Smooth muscle cell (in vitro differentiated cells): ENCODE data around the gene RRP8. TPM values are rescaled to one million over a fixed set of nuclear protein-coding genes. Genes with fewer than 3 reads are reported as not detected.
A peak's percentile ranks its signal among the peaks of the same experiment; 100 is the strongest.

Experiments used
- DNase-seq: peaks from one replicate; lab custom pipeline; 2025; ENCODE audit not compliant: unreplicated experiment; lab: John Stamatoyannopoulos, UW
- H2AFZ ChIP-seq: fragments of 200-600 bp; sonication (generic); 2 replicates; pipeline ENCODE4 v1.6.0; 2016; ENCODE audit warnings: antibody characterized with exemption, low read depth, mild to moderate bottlenecking
- H3F3A ChIP-seq: fragments of 200-600 bp; sonication (generic); 2 replicates; pipeline ENCODE4 v1.6.0; 2017; ENCODE audit warnings: antibody characterized with exemption, low read depth
- H3K27ac ChIP-seq: fragments of 200-600 bp; sonication (generic); 2 replicates; pipeline ENCODE4 v1.5.1; 2016; ENCODE audit warnings: low read depth, mild to moderate bottlenecking
- H3K27me3 ChIP-seq: fragments of 200-600 bp; sonication (generic); 2 replicates; pipeline ENCODE4 v1.6.1; 2016; ENCODE audit warnings: low read depth, mild to moderate bottlenecking
- H3K36me3 ChIP-seq: fragments of 200-600 bp; sonication (generic); 2 replicates; pipeline ENCODE4 v1.5.1; 2016; ENCODE audit warnings: low read depth
- H3K4me1 ChIP-seq: fragments of 200-600 bp; sonication (generic); 2 replicates; pipeline ENCODE4 v1.5.1; 2016; ENCODE audit warnings: low read depth
- H3K4me2 ChIP-seq: fragments of 200-600 bp; sonication (generic); 2 replicates; pipeline ENCODE4 v1.6.0; 2016; ENCODE audit warnings: mild to moderate bottlenecking
- H3K4me3 ChIP-seq: fragments of 200-600 bp; sonication (generic); 2 replicates; pipeline ENCODE4 v1.5.1; 2016; ENCODE audit warnings: mild to moderate bottlenecking
- H3K79me2 ChIP-seq: fragments of 200-600 bp; sonication (generic); 2 replicates; pipeline ENCODE4 v1.6.0; 2016; ENCODE audit warnings: low read depth, mild to moderate bottlenecking
- H3K9ac ChIP-seq: fragments of 200-600 bp; sonication (generic); 2 replicates; pipeline ENCODE4 v1.6.0; 2016; ENCODE audit warnings: low read depth
- H3K9me3 ChIP-seq: fragments of 200-600 bp; sonication (generic); replicated peaks from 2 replicates; pipeline ENCODE4 v1.5.1; 2016; ENCODE audit warnings: low read depth
- H4K20me1 ChIP-seq: fragments of 200-600 bp; sonication (generic); 2 replicates; pipeline ENCODE4 v1.6.0; 2016; ENCODE audit warnings: low read depth
- CTCF ChIP-seq: fragments of 200-600 bp; sonication (generic); IDR thresholded peaks from 2 replicates; pipeline ENCODE4 v1.5.1; 2017; ENCODE audit warnings: borderline replicate concordance, mild to moderate bottlenecking, antibody characterized with exemption; ENCODE audit not compliant: insufficient read depth, poor library complexity, severe bottlenecking
- whole genome bisulfite sequencing: methylation state at CpG from one replicate; pipeline ENCODE4 v1.1.7; 2016; ENCODE audit warnings: low lambda C conversion rate; 5-methylcytosine and 5-hydroxymethylcytosine counted together
- polyA plus RNA-seq: library from polyadenylated mRNA; unstranded; fragments of >200 nt; fragmentation: Nextera tagmentation; extraction: Ambion mirVana; gene quantifications from 2 replicates; pipeline ENCODE4 v1.2.1, GENCODE V29; 2016
- total RNA-seq: library from RNA; depleted of rRNA; stranded (reverse); fragments of >200 nt; gene quantifications from 2 replicates; pipeline ENCODE4 v1.2.3, GENCODE V29; 2014

The RRP8 gene
- total and polyA plus RNA-seq, 2 experiments from 2014 or later: 10.2 to 24.9 TPM

DNA sequence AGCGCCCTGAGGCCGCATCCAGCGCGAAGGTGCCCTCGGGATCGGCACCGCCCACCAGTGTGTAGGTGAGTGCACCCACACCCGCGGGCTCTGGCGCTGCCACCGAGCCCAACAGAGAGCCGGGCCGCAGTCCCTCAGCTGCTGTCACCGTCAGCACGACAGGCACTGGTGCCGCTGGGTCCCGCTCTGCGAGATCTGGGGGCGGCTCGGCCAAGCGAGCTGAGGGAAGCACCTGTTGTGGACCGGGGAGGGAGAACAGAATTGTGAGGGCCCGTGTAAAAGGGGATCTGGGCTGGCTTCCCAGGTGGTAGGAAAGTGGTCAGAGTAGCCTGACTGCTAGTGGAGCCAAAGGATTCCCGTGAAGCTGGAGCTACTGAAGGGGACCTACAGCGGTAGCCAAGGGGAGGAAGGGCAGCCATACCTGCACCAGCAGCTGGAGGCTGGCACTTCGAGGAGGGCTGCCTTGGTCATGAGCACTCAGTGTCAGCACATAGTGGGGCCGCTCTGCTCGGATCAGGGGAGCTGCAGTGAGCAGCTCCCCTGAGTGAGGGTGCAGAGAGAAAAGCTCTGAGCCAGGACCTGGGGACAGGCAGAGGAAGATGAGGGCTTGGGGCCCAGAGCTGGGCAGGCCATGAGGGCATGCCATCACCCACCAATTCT is 27.3 kb upstream of the RRP8 start:
- H2AFZ ChIP-seq: no peak overlapping the region
- H3K9me3 ChIP-seq: no peaks in the 10 kb centered on the region
- DNase-seq: no peak
- H4K20me1 ChIP-seq: peaks cover 15% of the 10 kb centered on the region
- H3K4me1 ChIP-seq: no peaks in the 10 kb centered on the region
- no peaks in the 10 kb centered on the region for H3K79me2 ChIP-seq
- H3K27me3 ChIP-seq: no peaks in the 10 kb centered on the region
- no peak overlapping the region for H3K4me3 ChIP-seq
- H3K36me3 ChIP-seq: no peaks in the 10 kb centered on the region
- 59% methylated on average over 28 of the region's 28 CpGs for WGBS
- no peak for TF ChIP-seq CTCF
- H3K27ac ChIP-seq: no peak overlapping the region
- no peak overlapping the region for H3K9ac ChIP-seq
- no peaks in the 10 kb centered on the region for H3F3A ChIP-seq
- peak overlapping the region; percentile 59 for H3K4me2 ChIP-seq

DNA sequence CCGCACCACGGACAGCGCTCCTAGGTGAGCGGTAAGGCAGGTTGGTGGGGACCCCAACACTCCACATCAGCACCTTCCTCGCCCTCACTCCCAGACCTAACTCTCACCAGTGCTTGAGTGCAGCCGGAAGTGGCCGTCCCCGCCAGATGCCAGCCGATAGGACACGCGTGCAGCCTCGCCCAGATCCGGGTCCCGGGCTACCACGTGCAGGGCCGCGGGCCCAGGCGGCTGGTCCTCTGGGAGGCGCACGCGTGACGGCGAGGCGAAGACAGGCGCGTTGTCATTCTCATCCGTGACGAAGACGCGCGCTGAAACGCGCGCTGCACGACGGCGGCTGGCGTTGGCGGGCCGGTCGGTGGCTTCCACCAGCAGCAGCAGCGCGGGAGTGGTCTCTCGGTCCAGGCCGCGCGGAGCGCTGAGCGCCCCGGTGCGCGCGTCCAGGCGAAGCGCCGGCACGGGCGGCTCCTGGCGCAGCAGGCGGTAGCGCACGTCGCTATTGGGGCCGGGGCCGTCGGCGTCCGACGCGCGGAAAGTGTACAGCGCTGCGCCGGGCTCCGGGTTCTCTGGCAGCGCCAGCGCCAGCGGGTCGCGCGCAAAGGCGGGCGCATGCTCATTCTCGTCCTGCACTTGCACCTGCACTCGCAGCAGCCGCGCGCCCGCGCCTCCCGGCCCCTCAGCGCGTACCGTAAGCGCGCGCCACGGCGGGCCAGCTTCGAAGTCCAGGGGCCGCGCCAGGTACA is 26.6 kb upstream of the RRP8 start:
- Histone ChIP-seq H3K4me2 (peak overlapping the region; percentile 59), H3K27ac (no peak overlapping the region), H3K4me3 (peak overlapping the region; percentile 16), H3K9ac (no peak overlapping the region), H3F3A (no peaks in the 10 kb centered on the region), H3K9me3 (no peaks in the 10 kb centered on the region), H3K4me1 (no peaks in the 10 kb centered on the region), H3K36me3 (no peaks in the 10 kb centered on the region), H3K27me3 (no peaks in the 10 kb centered on the region), H2AFZ (no peak overlapping the region), H4K20me1 (peaks cover 8% of the 10 kb centered on the region), H3K79me2 (no peaks in the 10 kb centered on the region)
- no peak for TF ChIP-seq CTCF
- WGBS: 44% methylated on average over 101 of the region's 102 CpGs
- no peak for DNase-seq

- H3K27me3 ChIP-seq: no peaks in the 10 kb centered on the region
- H3K36me3 ChIP-seq: no peaks in the 10 kb centered on the region
- no peaks in the 10 kb centered on the region for H3F3A ChIP-seq
- no peaks in the 10 kb centered on the region for H3K4me1 ChIP-seq
- no peaks in the 10 kb centered on the region for H3K79me2 ChIP-seq
- no peak overlapping the region for H3K9ac ChIP-seq
- H3K9me3 ChIP-seq: no peaks in the 10 kb centered on the region
- 80% methylated on average over 24 of the region's 24 CpGs for WGBS
- DNase-seq: no peak
- no peak overlapping the region for H2AFZ ChIP-seq
- peaks cover 3% of the 10 kb centered on the region for H4K20me1 ChIP-seq
- no peak overlapping the region for H3K4me3 ChIP-seq
- TF ChIP-seq CTCF: no peak
- no peak overlapping the region for H3K4me2 ChIP-seq
- H3K27ac ChIP-seq: no peak overlapping the region
Measured at GRCh38 chr11:6629573-6629891, 26.1 kb upstream of the RRP8 start.
